Measurements from ENCODE around the gene PLIN4.

The PLIN4 gene

GRCh38 chr19:4505570-4506448 is 12.5 kb downstream of the PLIN4 start:
- no peak for DNase-seq

DNA sequence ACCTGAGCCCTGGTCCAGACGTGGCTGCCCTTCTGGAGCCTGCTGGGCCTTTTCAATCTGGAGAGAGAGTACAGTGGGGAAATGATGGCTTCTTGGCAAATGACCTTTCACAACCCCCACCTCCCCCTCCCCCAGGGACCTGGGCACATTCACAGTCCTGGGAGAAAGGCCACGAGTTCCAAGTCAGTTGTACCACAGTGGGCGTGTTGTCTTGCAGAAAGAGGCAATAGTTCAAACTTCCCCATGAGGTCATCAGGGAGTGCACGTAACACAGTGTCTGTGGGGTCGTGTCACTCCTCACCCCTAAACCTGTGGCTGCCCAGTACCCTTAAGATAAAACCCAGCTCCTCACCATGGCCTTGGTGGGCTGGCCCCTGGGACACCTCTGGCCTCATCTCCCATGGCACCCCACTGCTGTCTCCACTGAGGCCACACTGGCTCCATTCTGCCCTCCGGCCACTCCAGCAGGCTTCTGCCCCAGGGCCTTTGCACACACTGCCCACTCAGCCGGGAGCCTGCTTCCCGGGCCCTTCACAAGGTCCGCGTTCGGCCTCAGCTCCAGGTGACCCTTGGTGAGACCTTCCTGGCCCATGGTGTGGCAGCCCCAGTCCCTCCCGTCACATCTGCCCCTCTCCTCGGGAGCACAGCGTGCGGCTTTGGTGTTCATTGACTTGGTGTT is 13.3 kb downstream of the PLIN4 start:
- no peak for DNase-seq

DNA sequence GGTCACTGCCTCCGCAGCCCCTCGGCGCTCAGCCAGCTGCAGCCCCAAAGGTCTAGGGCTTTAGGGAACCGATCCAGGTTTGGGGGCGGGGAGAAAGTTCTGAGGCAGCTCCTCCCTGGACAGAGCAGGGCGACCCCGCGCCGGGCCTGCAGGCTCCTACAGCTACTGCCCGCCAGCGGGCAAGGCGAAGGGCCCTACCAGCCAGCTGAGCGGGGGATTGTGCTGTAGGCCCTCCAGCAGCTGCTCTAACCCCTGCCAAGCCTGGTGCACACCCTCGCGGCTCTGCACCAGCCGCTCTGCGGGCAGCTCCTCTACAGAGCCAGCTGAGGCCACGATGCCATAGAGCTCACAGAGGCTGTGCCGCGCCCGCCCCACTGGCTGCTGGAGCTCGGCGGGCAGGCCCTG is 14.0 kb downstream of the PLIN4 start:
- DNase-seq, result no peak

DNA sequence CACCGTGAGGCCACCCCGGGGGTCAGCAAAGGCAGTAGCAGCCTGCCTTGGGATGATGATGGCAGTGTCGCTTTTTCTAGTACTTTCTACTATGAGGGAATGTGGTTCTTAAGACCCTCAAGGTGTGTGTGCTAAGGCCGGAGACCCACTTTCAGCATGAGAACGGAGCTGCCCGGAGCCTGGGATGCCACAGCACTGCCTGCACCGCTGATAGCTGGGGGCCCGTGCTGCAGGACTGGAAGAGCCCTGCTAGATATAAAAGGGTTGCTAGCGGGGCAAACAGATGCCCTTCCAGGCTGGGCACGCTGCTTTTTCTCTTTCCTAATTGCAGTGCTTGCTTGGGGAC is 14.5 kb downstream of the PLIN4 start:
- no peak for DNase-seq

- no peak for DNase-seq
Observed at GRCh38 chr19:4503132-4503824, 15.0 kb downstream of the PLIN4 start.

DNA sequence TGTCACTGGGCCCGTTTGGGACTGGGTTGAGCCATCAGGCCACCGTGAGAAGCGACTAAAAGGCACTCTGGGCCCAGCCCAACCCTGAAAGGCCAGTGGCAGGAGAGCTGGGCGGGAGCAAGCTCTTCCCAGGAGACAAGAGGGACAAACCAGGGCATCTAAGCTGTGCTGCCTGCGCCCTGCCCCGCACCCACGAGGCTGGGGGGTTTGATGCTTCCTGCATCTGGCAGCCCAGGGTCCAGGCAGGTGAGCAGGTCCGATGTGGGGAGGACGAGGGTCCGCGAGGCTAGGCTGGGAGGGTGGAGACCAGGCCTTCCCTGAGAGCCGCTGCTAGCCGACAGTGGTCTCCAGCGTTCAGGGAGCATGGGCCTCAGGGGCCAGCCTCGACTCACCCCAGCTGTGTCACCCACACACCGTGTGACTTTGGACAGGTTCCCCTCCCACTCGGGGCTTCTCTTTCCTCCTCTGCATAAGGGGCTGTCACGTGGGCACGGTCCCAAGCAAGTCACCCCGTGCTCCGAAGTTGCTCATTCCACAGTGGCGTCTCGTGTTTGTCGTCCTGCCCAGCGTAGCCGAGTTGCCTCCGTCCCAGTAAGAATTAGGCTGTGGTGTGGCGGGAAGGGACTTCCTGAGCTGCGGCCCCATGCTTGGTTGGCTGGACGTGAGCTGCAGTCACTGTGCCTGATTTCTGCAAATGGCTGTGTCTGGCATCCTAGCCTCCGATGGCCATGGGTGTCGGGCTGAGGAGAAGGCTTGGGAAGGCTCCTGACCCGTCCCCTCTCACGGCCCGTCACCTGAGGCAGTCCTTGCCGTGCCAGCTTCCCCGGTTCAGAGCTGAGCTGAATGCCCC is 15.8 kb downstream of the PLIN4 start:
- DNase-seq, result no peak

DNA sequence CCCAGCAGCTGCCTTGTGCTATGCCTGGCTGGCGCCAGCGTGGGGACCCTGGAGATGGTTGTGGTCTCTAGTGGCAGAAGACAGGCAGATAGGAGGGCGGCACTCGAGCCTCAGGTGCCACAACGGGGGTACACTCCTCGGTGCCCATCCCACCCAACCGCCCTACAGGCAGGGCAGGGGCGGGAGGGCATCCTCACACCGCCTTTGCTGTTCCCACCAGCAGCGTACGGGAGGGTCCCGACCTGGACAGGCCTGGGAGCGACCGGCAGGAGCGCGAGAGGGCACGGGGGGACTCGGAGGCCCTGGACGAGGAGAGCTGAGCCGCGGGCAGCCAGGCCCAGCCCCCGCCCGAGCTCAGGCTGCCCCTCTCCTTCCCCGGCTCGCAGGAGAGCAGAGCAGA is 16.6 kb downstream of the PLIN4 start:
- no peak for DNase-seq

- no peak for DNase-seq
Observed at GRCh38 chr19:4500841-4501591, 17.3 kb downstream of the PLIN4 start.

DNA sequence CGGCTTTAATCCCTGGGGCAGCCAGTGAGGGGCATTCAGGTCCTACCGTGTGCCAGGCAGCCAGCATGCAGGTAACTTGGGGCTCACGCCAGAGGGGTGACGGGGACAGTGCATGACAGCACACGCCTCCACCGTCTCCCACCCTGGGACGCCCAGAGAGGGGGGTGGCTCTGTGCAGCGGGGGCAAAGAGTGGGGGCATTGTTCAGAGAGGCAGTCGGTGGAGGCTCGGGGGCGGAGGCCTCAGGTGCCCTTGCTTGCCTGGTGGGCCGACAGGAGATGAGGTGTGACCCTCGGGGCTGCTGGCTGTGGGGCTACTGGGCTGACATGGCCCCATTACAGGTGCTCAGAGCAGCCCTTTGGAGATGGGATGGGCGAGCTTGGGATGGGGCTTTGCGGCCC is 18.4 kb downstream of the PLIN4 start:
- DNase-seq, result no peak

- no peak for DNase-seq
Observed at GRCh38 chr19:4499318-4499717, 19.0 kb downstream of the PLIN4 start.

DNA sequence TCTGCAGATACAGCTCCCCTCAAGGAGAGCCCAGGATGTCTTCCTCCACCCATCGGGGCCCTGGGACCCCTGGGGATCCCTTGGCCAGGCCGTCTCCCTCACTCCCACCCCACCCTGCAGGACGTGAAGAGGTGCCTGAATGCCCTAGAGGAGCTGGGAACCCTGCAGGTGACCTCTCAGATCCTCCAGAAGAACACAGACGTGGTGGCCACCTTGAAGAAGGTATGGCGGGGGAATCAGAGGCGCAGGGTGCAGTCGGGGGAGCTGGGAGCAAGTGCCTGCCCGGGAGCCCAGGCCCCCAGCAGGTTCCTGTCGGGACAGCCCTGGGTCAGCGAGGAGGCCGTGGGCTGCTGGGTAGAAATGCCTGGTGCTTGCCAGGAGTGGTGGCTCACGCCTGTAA is 19.6 kb downstream of the PLIN4 start:
- no peak for DNase-seq

- DNase-seq, result no peak
Observed at GRCh38 chr19:4497770-4498389, 20.4 kb downstream of the PLIN4 start.

DNA sequence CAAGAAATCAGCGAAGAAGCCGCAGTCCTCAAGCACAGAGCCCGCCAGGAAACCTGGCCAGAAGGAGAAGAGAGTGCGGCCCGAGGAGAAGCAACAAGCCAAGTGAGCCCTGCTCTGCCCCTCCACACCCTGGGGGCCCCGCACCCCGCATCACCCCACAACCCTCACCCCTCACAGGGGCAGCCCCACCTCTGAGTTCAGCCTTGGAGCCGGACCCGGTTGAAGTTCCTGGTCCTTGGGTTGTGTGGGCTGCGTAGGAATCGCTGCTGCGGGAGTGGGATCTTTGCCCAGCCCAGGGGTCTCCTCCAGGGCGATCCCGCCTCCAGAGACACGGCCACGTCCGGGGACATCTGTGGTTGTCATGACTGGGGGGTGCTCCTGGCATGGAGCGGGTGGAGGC is 22.0 kb downstream of the PLIN4 start:
- no peak for DNase-seq

- DNase-seq, result no peak
Observed at GRCh38 chr19:4495471-4495870, 22.8 kb downstream of the PLIN4 start.

GRCh38 chr19:4494691-4495064 is 23.6 kb downstream of the PLIN4 start:
- no peak for DNase-seq

- DNase-seq, result no peak
Observed at GRCh38 chr19:4493929-4494690, 24.2 kb downstream of the PLIN4 start.

GRCh38 chr19:4493104-4493928 is 25.0 kb downstream of the PLIN4 start:
- DNase-seq, result no peak

GRCh38 chr19:4492337-4493103 is 25.8 kb downstream of the PLIN4 start:
- DNase-seq, result no peak

GRCh38 chr19:4491446-4491845 is 26.8 kb downstream of the PLIN4 start:
- DNase-seq, result no peak
